NT2/D1 (cell line): ENCODE measurements around the gene PTRH1.

ENCODE experiments used
- DNase-seq: peaks from one replicate; pipeline ENCODE4 v3.0.0-alpha.2; 2011; ENCODE audit warnings: low read depth, low spot score
- H3K27me3 ChIP-seq: 2 replicates; pipeline ENCODE4 v1.6.0; 2011; ENCODE audit warnings: mild to moderate bottlenecking; ENCODE audit not compliant: insufficient read length, insufficient read depth
- H3K36me3 ChIP-seq: 2 replicates; pipeline ENCODE4 v1.6.1; 2011; ENCODE audit warnings: mild to moderate bottlenecking, low read length, mixed read lengths; ENCODE audit not compliant: insufficient read depth, insufficient read length
- H3K4me1 ChIP-seq: 2 replicates; pipeline ENCODE4 v1.5.1; 2011; ENCODE audit not compliant: insufficient read depth, insufficient read length
- H3K4me3 ChIP-seq: 2 replicates; pipeline ENCODE4 v1.5.1; 2011; ENCODE audit warnings: low read depth; ENCODE audit not compliant: insufficient read length
- H3K9ac ChIP-seq: 2 replicates; pipeline ENCODE4 v1.6.0; 2011; ENCODE audit warnings: low read depth; ENCODE audit not compliant: insufficient read length
- H3K9me3 ChIP-seq: 2 replicates; pipeline ENCODE4 v1.5.1; 2011; ENCODE audit warnings: mild to moderate bottlenecking, low read length; ENCODE audit not compliant: insufficient read depth
- SUZ12 ChIP-seq: IDR thresholded peaks from 2 replicates; pipeline ENCODE4 v1.6.1; 2011; ENCODE audit not compliant: insufficient read length, insufficient read depth; ENCODE audit errors: extremely low read depth
- YY1 ChIP-seq: IDR thresholded peaks from 2 replicates; pipeline ENCODE4 v1.6.1; 2011; ENCODE audit not compliant: insufficient read length, insufficient read depth
- ZNF274 ChIP-seq: IDR thresholded peaks from 2 replicates; pipeline ENCODE4 v1.6.1; 2011; ENCODE audit warnings: mild to moderate bottlenecking, low read depth, low read length

Gene PTRH1

DNA sequence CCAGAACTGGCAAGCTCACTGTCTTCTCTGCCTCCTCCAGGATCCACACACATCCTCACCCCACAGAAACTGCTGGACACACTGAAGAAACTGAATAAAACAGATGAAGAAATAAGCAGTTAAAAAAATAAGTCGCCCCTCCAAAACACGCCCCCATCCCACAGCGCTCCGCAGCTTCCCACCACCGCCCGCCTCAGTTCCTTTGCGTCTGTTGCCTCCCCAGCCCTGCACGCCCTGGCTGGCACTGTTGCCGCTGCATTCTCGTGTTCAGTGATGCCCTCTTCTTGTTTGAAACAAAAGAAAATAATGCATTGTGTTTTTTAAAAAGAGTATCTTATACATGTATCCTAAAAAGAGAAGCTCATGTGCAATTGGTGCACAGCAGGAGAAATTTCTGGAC, 24.7 kb downstream of the PTRH1 start:
- no peak for DNase-seq
- H3K9ac ChIP-seq, result no peak overlapping the region
- peaks cover 7% of the 10 kb centered on the region for H3K36me3 ChIP-seq
- H3K27me3 ChIP-seq, result no peaks in the 10 kb centered on the region
- H3K9me3 ChIP-seq, result peaks cover 15% of the 10 kb centered on the region; the same call in 1 of the 2 replicates
- peaks cover 4% of the 10 kb centered on the region for H3K4me1 ChIP-seq
- no peak overlapping the region for H3K4me3 ChIP-seq
- TF ChIP-seq YY1 (no peak), SUZ12 (no peak), ZNF274 (no peak)

DNA sequence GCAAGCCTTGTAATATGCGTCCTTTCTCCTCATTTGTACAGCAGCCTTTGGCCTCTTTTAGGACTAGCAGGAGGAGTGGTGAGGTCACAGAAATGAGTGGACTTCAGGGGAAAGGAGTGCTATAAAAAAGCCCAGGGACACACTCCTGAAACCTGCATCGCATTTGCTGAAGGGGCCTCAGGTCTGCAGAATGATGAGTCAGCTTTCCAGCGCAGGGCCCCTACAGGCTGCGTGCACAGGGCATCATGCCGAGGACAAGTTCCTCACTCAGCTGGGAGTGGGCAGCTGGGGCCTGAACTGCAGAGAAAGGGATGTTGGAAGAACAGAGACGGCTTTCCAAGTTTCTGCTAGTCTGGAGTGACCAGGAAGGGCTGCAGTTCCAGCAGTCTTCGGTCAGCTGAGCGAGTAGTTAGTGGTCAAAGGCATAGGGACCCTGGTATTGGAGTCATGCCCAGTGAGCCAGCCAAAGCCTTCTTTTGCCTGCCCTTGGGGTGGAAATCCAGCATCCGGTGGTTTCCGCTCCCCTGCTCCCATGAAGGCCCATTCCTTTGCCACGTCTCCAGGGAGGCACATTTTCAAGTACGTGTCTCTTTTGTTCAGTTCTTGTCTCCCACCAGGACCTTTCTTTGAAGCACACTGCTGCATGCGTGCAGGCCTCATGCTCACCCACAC, 26.0 kb downstream of the PTRH1 start:
- Histone ChIP-seq H3K27me3 (no peaks in the 10 kb centered on the region), H3K4me1 (peaks cover 10% of the 10 kb centered on the region), H3K4me3 (no peak overlapping the region), H3K9me3 (peaks cover 15% of the 10 kb centered on the region; the same call in 1 of the 2 replicates), H3K36me3 (peaks cover 7% of the 10 kb centered on the region), H3K9ac (no peak overlapping the region)
- TF ChIP-seq SUZ12 (no peak), YY1 (no peak), ZNF274 (no peak)
- DNase-seq, result no peak

DNA sequence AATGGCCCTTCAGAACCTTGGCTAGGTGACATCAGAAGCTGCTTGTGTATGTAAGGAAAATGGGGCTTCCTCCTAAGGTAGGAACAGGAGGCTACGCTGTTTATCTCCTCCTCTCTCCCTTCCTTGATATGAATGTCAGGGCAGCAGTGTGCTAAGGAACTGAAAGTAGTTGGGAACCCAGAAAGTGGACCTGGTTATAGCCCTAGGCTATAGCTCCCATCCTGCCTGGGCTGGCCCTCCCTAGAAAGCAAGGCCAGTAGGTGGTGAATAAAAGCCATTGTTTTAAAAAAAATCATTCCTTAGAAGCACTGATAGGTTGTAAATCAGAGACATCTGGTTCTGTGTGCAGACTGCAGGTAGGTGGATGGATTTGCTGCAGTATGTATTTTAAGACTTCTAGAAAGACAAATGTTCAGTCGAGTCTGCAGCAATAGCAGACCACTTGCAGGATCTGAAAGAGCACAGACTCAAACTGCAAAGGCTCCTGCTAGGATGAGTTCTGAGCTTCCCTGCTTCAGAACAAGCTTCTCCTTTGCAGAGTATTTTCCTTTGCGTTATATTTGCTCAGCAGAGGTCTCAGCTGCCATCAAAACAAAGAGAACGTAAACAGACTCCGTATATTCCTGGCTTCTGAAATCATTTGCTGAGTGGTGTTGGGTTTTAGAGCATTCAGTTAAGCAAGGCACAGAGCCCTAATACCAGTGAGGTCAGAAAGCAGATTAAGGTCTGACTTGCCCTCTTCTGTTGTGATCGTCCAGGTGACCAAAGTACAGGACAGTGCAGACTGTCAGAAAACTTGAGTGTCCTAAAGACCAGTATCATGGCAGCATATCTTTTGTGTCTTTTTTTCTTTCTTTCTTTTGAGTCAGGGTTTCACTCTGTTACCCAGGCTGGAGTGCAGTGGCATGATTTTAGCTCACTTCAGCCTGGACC, 28.7 kb downstream of the PTRH1 start:
- TF ChIP-seq SUZ12 (no peak), YY1 (no peak), ZNF274 (no peak)
- Histone ChIP-seq H3K27me3 (no peaks in the 10 kb centered on the region), H3K4me1 (peaks cover 16% of the 10 kb centered on the region), H3K9me3 (peaks cover 15% of the 10 kb centered on the region; the same call in 1 of the 2 replicates), H3K4me3 (no peak overlapping the region), H3K9ac (no peak overlapping the region), H3K36me3 (peaks cover 27% of the 10 kb centered on the region)
- DNase-seq, result no peak

DNA sequence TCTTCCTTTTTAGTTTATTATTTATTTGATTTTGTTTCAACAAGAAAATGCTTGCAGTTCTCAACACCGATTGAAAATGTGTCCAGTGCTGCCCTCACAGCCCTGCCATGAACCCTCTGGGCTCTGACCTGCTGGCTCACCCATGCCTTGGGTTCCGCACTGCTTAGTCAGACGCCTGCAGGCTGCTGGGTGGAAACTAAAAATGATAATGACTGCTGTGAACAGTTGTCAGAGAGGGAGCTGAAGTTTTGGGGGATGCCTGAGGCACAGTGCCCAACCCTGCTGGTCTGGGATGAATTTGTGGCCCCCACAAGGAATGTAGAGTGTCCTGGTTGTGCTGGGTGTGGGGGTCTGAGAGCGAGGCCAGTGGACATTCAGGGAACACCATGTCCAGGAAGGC, 30.9 kb downstream of the PTRH1 start:
- DNase-seq, result no peak
- H3K4me1 ChIP-seq, result peaks cover 16% of the 10 kb centered on the region
- H3K9me3 ChIP-seq, result peaks cover 7% of the 10 kb centered on the region; the same call in 1 of the 2 replicates
- H3K4me3 ChIP-seq, result no peak overlapping the region
- TF ChIP-seq SUZ12 (no peak), ZNF274 (no peak), YY1 (no peak)
- H3K36me3 ChIP-seq, result peaks cover 36% of the 10 kb centered on the region
- no peak overlapping the region for H3K9ac ChIP-seq
- no peaks in the 10 kb centered on the region for H3K27me3 ChIP-seq

DNA sequence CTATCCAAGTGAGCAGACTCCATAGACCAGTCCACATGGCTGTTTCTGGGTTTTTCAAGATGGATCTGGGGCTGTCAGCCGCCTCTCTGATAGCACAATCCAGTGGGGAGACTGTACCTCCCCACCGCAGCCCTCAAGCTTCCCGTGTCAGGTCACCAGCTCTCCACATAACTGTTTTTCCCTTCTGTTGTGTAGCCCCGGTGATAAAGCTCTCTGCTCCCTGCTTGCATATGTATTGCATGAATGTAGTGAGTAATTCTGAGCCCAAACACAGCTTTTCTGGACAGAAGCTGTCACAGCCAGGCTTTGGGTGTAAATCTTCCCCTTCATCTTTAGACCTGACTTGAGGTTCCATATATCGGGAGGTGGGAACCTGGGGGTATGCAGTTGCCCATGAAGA, 31.7 kb downstream of the PTRH1 start:
- no peak overlapping the region for H3K4me3 ChIP-seq
- no peak overlapping the region for H3K9ac ChIP-seq
- TF ChIP-seq ZNF274 (no peak), SUZ12 (no peak), YY1 (no peak)
- H3K9me3 ChIP-seq, result no peaks in the 10 kb centered on the region
- peaks cover 16% of the 10 kb centered on the region for H3K4me1 ChIP-seq
- no peaks in the 10 kb centered on the region for H3K27me3 ChIP-seq
- no peak for DNase-seq
- H3K36me3 ChIP-seq, result peaks cover 39% of the 10 kb centered on the region

DNA sequence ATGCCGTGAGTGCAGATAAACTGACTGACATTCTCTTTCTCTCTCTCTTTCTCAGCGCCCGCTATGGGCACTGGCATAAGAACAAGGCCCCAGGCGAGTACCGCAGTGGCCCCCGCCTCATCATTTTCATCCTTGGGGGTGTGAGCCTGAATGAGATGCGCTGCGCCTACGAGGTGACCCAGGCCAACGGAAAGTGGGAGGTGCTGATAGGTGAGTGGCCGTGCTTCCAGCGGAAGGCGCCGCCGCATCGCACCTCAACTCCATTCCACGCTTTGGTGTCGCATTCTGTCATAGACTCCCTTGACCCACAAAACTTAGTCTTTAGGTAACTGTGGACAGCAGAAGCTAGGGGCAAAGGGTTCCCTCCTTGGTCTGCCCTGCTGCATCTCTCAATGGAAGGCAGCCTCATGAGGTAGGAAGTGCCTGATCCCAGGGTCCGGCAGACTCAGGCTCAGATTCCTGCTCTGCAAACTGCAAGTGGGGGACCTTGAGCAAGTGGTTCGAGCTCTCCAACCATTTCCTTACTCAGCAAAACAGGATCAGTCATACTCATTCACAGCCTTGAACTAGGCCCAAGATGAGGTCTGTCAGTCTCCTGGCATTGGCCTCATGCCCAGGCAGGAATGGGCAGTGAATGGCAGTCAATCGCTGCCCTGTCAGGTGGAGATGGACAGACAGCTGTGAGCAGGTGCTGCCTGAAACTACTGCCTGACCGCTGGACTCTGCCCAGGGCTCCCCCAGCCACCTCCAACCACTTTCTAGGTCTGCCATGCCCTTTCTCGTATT, 32.9 kb downstream of the PTRH1 start:
- TF ChIP-seq SUZ12 (no peak), YY1 (no peak), ZNF274 (no peak)
- no peak overlapping the region for H3K9ac ChIP-seq
- peaks cover 16% of the 10 kb centered on the region for H3K4me1 ChIP-seq
- no peak overlapping the region for H3K4me3 ChIP-seq
- no peaks in the 10 kb centered on the region for H3K27me3 ChIP-seq
- peaks cover 43% of the 10 kb centered on the region for H3K36me3 ChIP-seq
- no peak for DNase-seq
- H3K9me3 ChIP-seq, result no peaks in the 10 kb centered on the region
